ENCODE measurements around the gene EDDM3A. TPM values are rescaled to one million over a fixed set of nuclear protein-coding genes. Genes with fewer than 3 reads are reported as not detected.
"Not testable (repeated sequence)": the region's sequence is repeated elsewhere in the genome, so short reads cannot be mapped to it uniquely, and the experiment has no call there.

Gene EDDM3A
- polyA plus RNA-seq, 1 donor (not counting 4 experiments of a cell fraction or from before 2014, with no cell fraction given), result not detected

GRCh38 chr14:20757965-20758364, 12.3 kb downstream of the EDDM3A start:
- H3K4me3 ChIP-seq (ENCODE audit: control insufficient read depth in 2 of 3, extremely low read depth in 1 of 3, insufficient read depth in 2 of 3, low read depth in 1 of 3, low read length in 3 of 3), result no peak overlapping the region
- no peak overlapping the region for H3K4me2 ChIP-seq (ENCODE audit: control insufficient read depth, extremely low read depth, insufficient read depth, low read depth, low read length)
- no peaks in the 10 kb centered on the region for H3K27me3 ChIP-seq (ENCODE audit: control insufficient read depth, extremely low read depth, insufficient read depth, low read length)
- H3K79me2 ChIP-seq (ENCODE audit: control insufficient read depth, insufficient read depth, low read length), result no peaks in the 10 kb centered on the region
- dilution Hi-C loops (cut with MboI; ENCODE audit: extremely low pct_ligation_motif_present, low sequenced_read_pairs), result no loop called here
- H3K9me1 ChIP-seq (ENCODE audit: control insufficient read depth, extremely low read depth, insufficient read depth, low read length), result no peaks in the 10 kb centered on the region
- H2AFZ ChIP-seq (ENCODE audit: control insufficient read depth, low read length), result no peak overlapping the region
- DNase-seq (ENCODE audit: low read depth, low spot score) (no peak), FAIRE-seq (no peak)
- H3K9ac ChIP-seq (ENCODE audit: control insufficient read depth, extremely low read depth, insufficient read depth, low read length), result no peak overlapping the region
- no peaks in the 10 kb centered on the region for H3K9me3 ChIP-seq (ENCODE audit: control insufficient read depth, low read depth, low read length)
- TF ChIP-seq CTCF (optimal IDR thresholded peaks at IDR 0.05 in 1 of 3, IDR thresholded peaks at IDR 0.05 in 1 of 3, conservative IDR thresholded peaks at IDR 0.05 in 1 of 3; ENCODE audit: extremely low read depth in 1 of 3, insufficient read depth in 2 of 3, low read length in 3 of 3) (no peak), EZH2 (IDR thresholded peaks at IDR 0.05; ENCODE audit: low read length) (no peak)
- no peaks in the 10 kb centered on the region for H3K4me1 ChIP-seq (ENCODE audit: control insufficient read depth, extremely low read depth, insufficient read depth, low read length)
- H3K27ac ChIP-seq (ENCODE audit: control insufficient read depth, insufficient read depth, low read length), result no peak overlapping the region
- no peaks in the 10 kb centered on the region for H4K20me1 ChIP-seq (ENCODE audit: control insufficient read depth, extremely low read depth, insufficient read depth, low read length)
- no peaks in the 10 kb centered on the region for H3K36me3 ChIP-seq (ENCODE audit: control insufficient read depth in 2 of 2, extremely low read depth in 1 of 2, insufficient read depth in 2 of 2, low read length in 2 of 2)

- H3K79me2 ChIP-seq (ENCODE audit: control insufficient read depth, insufficient read depth, low read length), result not testable (repeated sequence)
Measured at GRCh38 chr14:20759465-20759864, 13.8 kb downstream of the EDDM3A start.

GRCh38 chr14:20760950-20761349, 15.3 kb downstream of the EDDM3A start:
- no peak for TF ChIP-seq CTCF (optimal IDR thresholded peaks at IDR 0.05 in 1 of 3, IDR thresholded peaks at IDR 0.05 in 1 of 3, conservative IDR thresholded peaks at IDR 0.05 in 1 of 3; ENCODE audit: extremely low read depth in 1 of 3, insufficient read depth in 2 of 3, low read length in 3 of 3)
- no peak for TF ChIP-seq EZH2 (IDR thresholded peaks at IDR 0.05; ENCODE audit: low read length)
- no peak overlapping the region for H3K4me2 ChIP-seq (ENCODE audit: control insufficient read depth, extremely low read depth, insufficient read depth, low read depth, low read length)
- H3K9me1 ChIP-seq (ENCODE audit: control insufficient read depth, extremely low read depth, insufficient read depth, low read length), result no peaks in the 10 kb centered on the region
- no peaks in the 10 kb centered on the region for H3K27me3 ChIP-seq (ENCODE audit: control insufficient read depth, extremely low read depth, insufficient read depth, low read length)
- H3K79me2 ChIP-seq (ENCODE audit: control insufficient read depth, insufficient read depth, low read length), result no peaks in the 10 kb centered on the region
- DNase-seq (ENCODE audit: low read depth, low spot score) (no peak), FAIRE-seq (no peak)
- dilution Hi-C loops (cut with MboI; ENCODE audit: extremely low pct_ligation_motif_present, low sequenced_read_pairs), result no loop called here
- H3K9me3 ChIP-seq (ENCODE audit: control insufficient read depth, low read depth, low read length), result no peaks in the 10 kb centered on the region
- no peak overlapping the region for H3K4me3 ChIP-seq (ENCODE audit: control insufficient read depth in 2 of 3, extremely low read depth in 1 of 3, insufficient read depth in 2 of 3, low read depth in 1 of 3, low read length in 3 of 3)
- no peak overlapping the region for H2AFZ ChIP-seq (ENCODE audit: control insufficient read depth, low read length)
- no peak overlapping the region for H3K9ac ChIP-seq (ENCODE audit: control insufficient read depth, extremely low read depth, insufficient read depth, low read length)
- H3K4me1 ChIP-seq (ENCODE audit: control insufficient read depth, extremely low read depth, insufficient read depth, low read length), result no peaks in the 10 kb centered on the region
- no peaks in the 10 kb centered on the region for H3K36me3 ChIP-seq (ENCODE audit: control insufficient read depth in 2 of 2, extremely low read depth in 1 of 2, insufficient read depth in 2 of 2, low read length in 2 of 2)
- no peaks in the 10 kb centered on the region for H4K20me1 ChIP-seq (ENCODE audit: control insufficient read depth, extremely low read depth, insufficient read depth, low read length)
- no peak overlapping the region for H3K27ac ChIP-seq (ENCODE audit: control insufficient read depth, insufficient read depth, low read length)

More at GRCh38 chr14:20759465-20759864, 13.8 kb downstream of the EDDM3A start:
- H4K20me1 ChIP-seq (ENCODE audit: control insufficient read depth, extremely low read depth, insufficient read depth, low read length); H3K27ac ChIP-seq (ENCODE audit: control insufficient read depth, insufficient read depth, low read length); H3K36me3 ChIP-seq (ENCODE audit: control insufficient read depth in 2 of 2, extremely low read depth in 1 of 2, insufficient read depth in 2 of 2, low read length in 2 of 2); H3K27me3 ChIP-seq (ENCODE audit: control insufficient read depth, extremely low read depth, insufficient read depth, low read length); H2AFZ ChIP-seq (ENCODE audit: control insufficient read depth, low read length); H3K9me3 ChIP-seq (ENCODE audit: control insufficient read depth, low read depth, low read length); FAIRE-seq; H3K4me1 ChIP-seq (ENCODE audit: control insufficient read depth, extremely low read depth, insufficient read depth, low read length); H3K4me3 ChIP-seq (ENCODE audit: control insufficient read depth in 2 of 3, extremely low read depth in 1 of 3, insufficient read depth in 2 of 3, low read depth in 1 of 3, low read length in 3 of 3); DNase-seq (ENCODE audit: low read depth, low spot score); H3K9me1 ChIP-seq (ENCODE audit: control insufficient read depth, extremely low read depth, insufficient read depth, low read length); H3K4me2 ChIP-seq (ENCODE audit: control insufficient read depth, extremely low read depth, insufficient read depth, low read depth, low read length); dilution Hi-C loops (cut with MboI; ENCODE audit: extremely low pct_ligation_motif_present, low sequenced_read_pairs); H3K9ac ChIP-seq (ENCODE audit: control insufficient read depth, extremely low read depth, insufficient read depth, low read length): not testable (repeated sequence)

Data from keratinocyte (primary cell).